Liver (tissue), 9 donors: ENCODE data around the gene RPS6KA4. TPM values are rescaled to one million over a fixed set of nuclear protein-coding genes. Genes with fewer than 3 reads are reported as not detected.

ENCODE experiments used
- DNase-seq: peaks from one replicate; pipeline ENCODE4 v3.0.0-alpha.2; 2017; ENCODE audit warnings: low spot score
- H3K27ac ChIP-seq, 2 donors: one replicate each; pipeline ENCODE4 v1.7.0; 2013; ENCODE audit warnings: inconsistent platforms in 2 of 2, low read length in 2 of 2, control low read depth in 1 of 2, low read depth in 1 of 2, mild to moderate bottlenecking in 1 of 2
- H3K27me3 ChIP-seq, 4 donors: one replicate each; pipeline versions ENCODE4 v1.6.1 to v1.7.0; 2013; ENCODE audit warnings: low read length in 3 of 4, inconsistent platforms in 1 of 4, mild to moderate bottlenecking in 1 of 4, moderate library complexity in 1 of 4; ENCODE audit not compliant: control insufficient read depth in 4 of 4, insufficient read depth in 4 of 4
- H3K36me3 ChIP-seq, 4 donors: one replicate each; pipeline versions ENCODE4 v1.6.1 to v1.7.0; 2013; ENCODE audit warnings: low read length in 3 of 4, mild to moderate bottlenecking in 3 of 4, low read depth in 1 of 4, moderate library complexity in 1 of 4; ENCODE audit not compliant: control insufficient read depth in 4 of 4, insufficient read depth in 3 of 4
- H3K4me1 ChIP-seq, 4 donors: one replicate each; pipeline versions ENCODE4 v1.6.1 to v1.7.0; 2013; ENCODE audit warnings: low read length in 3 of 4, mild to moderate bottlenecking in 3 of 4, moderate library complexity in 1 of 4; ENCODE audit not compliant: control insufficient read depth in 4 of 4, insufficient read depth in 4 of 4
- H3K4me3 ChIP-seq, 3 donors: one replicate each; pipeline versions ENCODE4 v1.6.1 to v1.7.0; 2013; ENCODE audit warnings: low read length in 3 of 3, control low read depth in 1 of 3, low read depth in 1 of 3, mild to moderate bottlenecking in 1 of 3
- H3K9ac ChIP-seq, 2 donors: one replicate each; pipeline ENCODE4 v1.7.0; 2013; ENCODE audit warnings: low read length in 2 of 2, mild to moderate bottlenecking in 2 of 2, moderate library complexity in 2 of 2, control low read depth in 1 of 2, low read depth in 1 of 2
- H3K9me3 ChIP-seq, 4 donors: one replicate each; pipeline versions ENCODE4 v1.6.1 to v1.7.0; 2013; ENCODE audit warnings: low read length in 3 of 4; ENCODE audit not compliant: control insufficient read depth in 4 of 4
- EGR1 ChIP-seq, 2 donors: IDR thresholded peaks; 2 replicates each; pipeline ENCODE4 v1.6.1; 2016 to 2018; ENCODE audit warnings: antibody characterized with exemption in 2 of 2, low read depth in 2 of 2
- FOXA1 ChIP-seq: IDR thresholded peaks from 2 replicates; pipeline ENCODE4 v1.6.1; 2016; ENCODE audit warnings: antibody characterized with exemption
- FOXA2 ChIP-seq: IDR thresholded peaks from 2 replicates; pipeline ENCODE4 v1.6.1; 2016; ENCODE audit warnings: antibody characterized with exemption
- GABPA ChIP-seq, 2 donors: IDR thresholded peaks in 1 of 2; conservative IDR thresholded peaks in 1 of 2; 2 replicates each; pipeline ENCODE4 v1.6.1; 2016; ENCODE audit warnings: antibody characterized with exemption in 2 of 2, mild to moderate bottlenecking in 1 of 2, moderate library complexity in 1 of 2
- HNF4A ChIP-seq, 2 donors: conservative IDR thresholded peaks; 2 replicates each; pipeline ENCODE4 v1.6.1; 2016; ENCODE audit warnings: antibody characterized with exemption in 2 of 2, mild to moderate bottlenecking in 2 of 2
- HNF4G ChIP-seq: IDR thresholded peaks from 2 replicates; pipeline ENCODE4 v1.6.1; 2016; ENCODE audit warnings: antibody characterized with exemption
- JUND ChIP-seq, 2 donors: IDR thresholded peaks; 2 replicates each; pipeline ENCODE4 v1.6.1; 2016; ENCODE audit warnings: antibody characterized with exemption in 2 of 2
- NR2F2 ChIP-seq: IDR thresholded peaks from 2 replicates; pipeline ENCODE4 v1.6.1; 2016; ENCODE audit warnings: antibody characterized with exemption
- RAD21 ChIP-seq, 2 donors: IDR thresholded peaks; 2 replicates each; pipeline ENCODE4 v1.6.1; 2016; ENCODE audit warnings: antibody characterized with exemption in 2 of 2, mild to moderate bottlenecking in 2 of 2
- RXRA ChIP-seq, 2 donors: IDR thresholded peaks; 2 replicates each; pipeline ENCODE4 v1.6.1; 2017 to 2018; ENCODE audit warnings: antibody characterized with exemption in 2 of 2, mild to moderate bottlenecking in 1 of 2
- SP1 ChIP-seq: IDR thresholded peaks from 2 replicates; pipeline ENCODE4 v1.6.1; 2018; ENCODE audit warnings: antibody characterized with exemption, mild to moderate bottlenecking
- TAF1 ChIP-seq: conservative IDR thresholded peaks from 2 replicates; pipeline ENCODE4 v1.6.1; 2016; ENCODE audit warnings: antibody characterized with exemption, mild to moderate bottlenecking
- YY1 ChIP-seq: IDR thresholded peaks from 2 replicates; pipeline ENCODE4 v1.6.1; 2016; ENCODE audit warnings: antibody characterized with exemption, mild to moderate bottlenecking
- WGBS: extraction: QIAGEN DNeasy Blood & Tissue Kit; methylation state at CpG from one replicate; pipeline ENCODE4 v1.1.7; 2013; 5-methylcytosine and 5-hydroxymethylcytosine counted together
- polyA plus RNA-seq, 2 donors: library from polyadenylated mRNA; stranded (reverse) in 1 of 2; unstranded in 1 of 2; fragments of 200-250 nt in 1 of 2; fragments of >200 nt in 1 of 2; fragmentation: Nextera tagmentation in 1 of 2; extraction: Ambion mirVana in 1 of 2; gene quantifications; one replicate each; pipeline versions ENCODE4 v1.2.1 to v1.2.3, GENCODE V29; 2013 to 2015
- total RNA-seq, 2 donors: library from RNA; depleted of rRNA; stranded (reverse); fragments of >200 nt; gene quantifications; one replicate each; pipeline ENCODE4 v1.2.3, GENCODE V29; 2014
- TF ChIP-seq, protein P1 (sequence below): IDR thresholded peaks from 2 replicates; pipeline ENCODE4 v1.6.1; 2016; ENCODE audit warnings: antibody characterized with exemption, mild to moderate bottlenecking
- TF ChIP-seq, protein P2 (sequence below): IDR thresholded peaks from 2 replicates; pipeline ENCODE4 v1.6.1; 2016; ENCODE audit warnings: antibody characterized with exemption
- TF ChIP-seq, protein P3 (sequence below): fragments of 150-350 bp; IDR thresholded peaks from 2 replicates; pipeline ENCODE4 v1.5.1; 2017; ENCODE audit warnings: improper control_type of control experiment, low read depth, low read length; ENCODE audit not compliant: missing input control
- TF ChIP-seq, protein P4 (sequence below): IDR thresholded peaks from 2 replicates; pipeline ENCODE4 v1.6.1; 2016; ENCODE audit warnings: antibody characterized with exemption
- TF ChIP-seq, protein P5 (sequence below): IDR thresholded peaks from 2 replicates; pipeline ENCODE4 v1.6.1; 2016; ENCODE audit warnings: antibody characterized with exemption
- donor health status: healthy.
- donor health status: healthy.
- donor health status: healthy.
- donor health status: healthy.
- donor health status: healthy.

The RPS6KA4 gene
- total and polyA plus RNA-seq, 4 donors: 2.0 to 13.5 (median 10.0) TPM

DNA sequence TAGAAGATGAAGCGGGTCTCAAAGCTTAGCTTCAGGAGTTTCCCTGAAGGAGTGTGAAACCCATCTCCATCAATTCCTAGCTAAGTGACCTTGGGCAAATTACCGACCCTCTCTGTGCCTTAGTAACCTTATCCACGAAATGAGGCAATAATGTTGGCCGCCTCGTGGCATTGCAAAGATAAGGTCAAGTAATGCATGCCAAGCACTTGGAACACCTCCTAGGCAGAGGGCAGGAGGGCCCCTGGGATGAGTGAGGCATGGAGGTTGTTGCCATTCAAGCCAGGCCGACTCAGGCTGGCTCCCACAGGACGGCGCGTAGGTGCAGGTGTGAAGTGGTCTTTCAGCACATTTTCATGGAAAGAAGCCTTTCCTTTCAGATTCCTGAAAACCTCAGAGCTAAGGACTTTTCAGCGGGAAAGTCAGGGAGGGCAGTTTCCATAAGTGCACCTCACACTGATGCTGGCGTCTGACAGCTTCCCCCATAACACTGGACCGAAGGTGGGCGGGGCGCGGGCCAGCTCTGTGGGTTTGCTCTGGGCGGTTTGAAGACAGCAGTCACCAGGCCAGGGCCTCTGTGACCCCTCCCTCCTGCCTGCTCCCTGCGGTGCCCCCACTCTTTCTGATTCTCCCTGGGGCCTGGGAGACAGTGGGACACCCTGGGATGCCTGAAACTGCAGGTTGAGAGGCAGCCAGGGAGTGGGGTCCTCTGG is 25.2 kb downstream of the RPS6KA4 start:
- Histone ChIP-seq H3K4me1 (no peaks in the 10 kb centered on the region), H3K36me3 (no peaks in the 10 kb centered on the region), H3K27ac (no peak overlapping the region), H3K27me3 (no peaks in the 10 kb centered on the region), H3K9ac (no peak overlapping the region), H3K9me3 (no peaks in the 10 kb centered on the region), H3K4me3 (no peak overlapping the region)
- WGBS: 63% methylated on average over 17 of the region's 17 CpGs
- no peak for DNase-seq
- TF ChIP-seq FOXA2 (no peak), TAF1 (no peak), HNF4A (conservative IDR thresholded peaks at IDR 0.05) (no peak), RAD21 (IDR thresholded peaks at IDR 0.05) (no peak), SP1 (no peak)

DNA sequence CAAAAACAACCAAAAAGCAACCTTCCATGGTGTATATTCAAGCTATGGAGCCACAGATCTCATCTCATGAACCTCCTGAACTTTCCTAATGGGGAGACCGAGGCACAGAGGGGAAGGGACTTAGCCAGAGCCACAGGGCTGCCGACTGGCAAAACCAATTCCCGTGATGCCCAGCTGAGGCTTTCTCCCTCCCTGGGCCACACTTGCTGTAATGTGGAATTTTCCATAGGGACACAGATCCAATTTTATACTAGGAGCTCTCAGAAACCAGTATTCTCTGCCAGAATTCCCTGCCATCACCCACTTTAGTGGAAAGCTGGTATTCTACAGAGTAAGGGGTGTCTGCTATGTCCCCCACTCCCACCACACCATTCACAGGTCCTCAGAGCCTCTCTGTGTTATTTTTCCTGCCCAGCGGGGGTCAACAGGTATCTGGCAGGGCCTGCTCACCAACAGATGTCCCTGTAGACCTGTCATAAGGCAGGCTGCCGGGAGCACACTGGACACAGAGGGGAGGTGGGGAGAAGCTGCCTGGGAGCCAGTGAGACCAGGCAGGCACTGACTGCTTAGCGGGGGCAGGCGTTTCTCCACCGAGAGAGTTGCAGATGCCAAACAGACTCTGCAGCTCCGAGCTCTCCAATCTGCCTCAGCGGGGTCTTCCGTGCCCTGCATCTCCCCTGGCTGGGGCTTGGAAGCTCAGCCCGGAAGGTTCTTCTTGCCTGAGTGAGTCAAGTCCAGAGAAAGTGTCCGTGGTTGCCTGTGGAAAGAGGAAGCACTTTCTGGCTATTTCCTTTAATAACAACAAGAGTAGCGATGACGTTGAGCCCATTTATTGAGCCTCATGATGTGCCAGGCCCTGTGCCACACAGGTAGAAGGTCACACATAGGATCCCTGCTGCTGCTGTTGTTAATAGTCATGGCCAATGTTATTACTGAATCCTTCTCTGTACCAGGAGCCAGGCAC is 26.3 kb downstream of the RPS6KA4 start:
- no peak overlapping the region for H3K9ac ChIP-seq
- no peaks in the 10 kb centered on the region for H3K27me3 ChIP-seq
- 73% methylated on average over 15 of the region's 15 CpGs for WGBS
- no peaks in the 10 kb centered on the region for H3K36me3 ChIP-seq
- H3K27ac ChIP-seq: no peak overlapping the region
- TF ChIP-seq, protein P1, sequence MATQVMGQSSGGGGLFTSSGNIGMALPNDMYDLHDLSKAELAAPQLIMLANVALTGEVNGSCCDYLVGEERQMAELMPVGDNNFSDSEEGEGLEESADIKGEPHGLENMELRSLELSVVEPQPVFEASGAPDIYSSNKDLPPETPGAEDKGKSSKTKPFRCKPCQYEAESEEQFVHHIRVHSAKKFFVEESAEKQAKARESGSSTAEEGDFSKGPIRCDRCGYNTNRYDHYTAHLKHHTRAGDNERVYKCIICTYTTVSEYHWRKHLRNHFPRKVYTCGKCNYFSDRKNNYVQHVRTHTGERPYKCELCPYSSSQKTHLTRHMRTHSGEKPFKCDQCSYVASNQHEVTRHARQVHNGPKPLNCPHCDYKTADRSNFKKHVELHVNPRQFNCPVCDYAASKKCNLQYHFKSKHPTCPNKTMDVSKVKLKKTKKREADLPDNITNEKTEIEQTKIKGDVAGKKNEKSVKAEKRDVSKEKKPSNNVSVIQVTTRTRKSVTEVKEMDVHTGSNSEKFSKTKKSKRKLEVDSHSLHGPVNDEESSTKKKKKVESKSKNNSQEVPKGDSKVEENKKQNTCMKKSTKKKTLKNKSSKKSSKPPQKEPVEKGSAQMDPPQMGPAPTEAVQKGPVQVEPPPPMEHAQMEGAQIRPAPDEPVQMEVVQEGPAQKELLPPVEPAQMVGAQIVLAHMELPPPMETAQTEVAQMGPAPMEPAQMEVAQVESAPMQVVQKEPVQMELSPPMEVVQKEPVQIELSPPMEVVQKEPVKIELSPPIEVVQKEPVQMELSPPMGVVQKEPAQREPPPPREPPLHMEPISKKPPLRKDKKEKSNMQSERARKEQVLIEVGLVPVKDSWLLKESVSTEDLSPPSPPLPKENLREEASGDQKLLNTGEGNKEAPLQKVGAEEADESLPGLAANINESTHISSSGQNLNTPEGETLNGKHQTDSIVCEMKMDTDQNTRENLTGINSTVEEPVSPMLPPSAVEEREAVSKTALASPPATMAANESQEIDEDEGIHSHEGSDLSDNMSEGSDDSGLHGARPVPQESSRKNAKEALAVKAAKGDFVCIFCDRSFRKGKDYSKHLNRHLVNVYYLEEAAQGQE: no peak
- TF ChIP-seq GABPA (IDR thresholded peaks at IDR 0.05 in 1 of 2, conservative IDR thresholded peaks at IDR 0.05 in 1 of 2) (no peak), HNF4A (conservative IDR thresholded peaks at IDR 0.05) (no peak), YY1 (no peak), NR2F2 (no peak), FOXA1 (no peak), SP1 (no peak), RXRA (IDR thresholded peaks at IDR 0.05) (no peak), HNF4G (no peak), JUND (IDR thresholded peaks at IDR 0.05) (no peak), FOXA2 (no peak), EGR1 (IDR thresholded peaks at IDR 0.05; ENCODE audit: low read depth in 2 of 2) (no peak), RAD21 (IDR thresholded peaks at IDR 0.05) (no peak), TAF1 (no peak)
- TF ChIP-seq, protein P2, sequence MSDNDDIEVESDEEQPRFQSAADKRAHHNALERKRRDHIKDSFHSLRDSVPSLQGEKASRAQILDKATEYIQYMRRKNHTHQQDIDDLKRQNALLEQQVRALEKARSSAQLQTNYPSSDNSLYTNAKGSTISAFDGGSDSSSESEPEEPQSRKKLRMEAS: no peak
- TF ChIP-seq, protein P3, sequence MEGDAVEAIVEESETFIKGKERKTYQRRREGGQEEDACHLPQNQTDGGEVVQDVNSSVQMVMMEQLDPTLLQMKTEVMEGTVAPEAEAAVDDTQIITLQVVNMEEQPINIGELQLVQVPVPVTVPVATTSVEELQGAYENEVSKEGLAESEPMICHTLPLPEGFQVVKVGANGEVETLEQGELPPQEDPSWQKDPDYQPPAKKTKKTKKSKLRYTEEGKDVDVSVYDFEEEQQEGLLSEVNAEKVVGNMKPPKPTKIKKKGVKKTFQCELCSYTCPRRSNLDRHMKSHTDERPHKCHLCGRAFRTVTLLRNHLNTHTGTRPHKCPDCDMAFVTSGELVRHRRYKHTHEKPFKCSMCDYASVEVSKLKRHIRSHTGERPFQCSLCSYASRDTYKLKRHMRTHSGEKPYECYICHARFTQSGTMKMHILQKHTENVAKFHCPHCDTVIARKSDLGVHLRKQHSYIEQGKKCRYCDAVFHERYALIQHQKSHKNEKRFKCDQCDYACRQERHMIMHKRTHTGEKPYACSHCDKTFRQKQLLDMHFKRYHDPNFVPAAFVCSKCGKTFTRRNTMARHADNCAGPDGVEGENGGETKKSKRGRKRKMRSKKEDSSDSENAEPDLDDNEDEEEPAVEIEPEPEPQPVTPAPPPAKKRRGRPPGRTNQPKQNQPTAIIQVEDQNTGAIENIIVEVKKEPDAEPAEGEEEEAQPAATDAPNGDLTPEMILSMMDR: no peak
- TF ChIP-seq, protein P4, sequence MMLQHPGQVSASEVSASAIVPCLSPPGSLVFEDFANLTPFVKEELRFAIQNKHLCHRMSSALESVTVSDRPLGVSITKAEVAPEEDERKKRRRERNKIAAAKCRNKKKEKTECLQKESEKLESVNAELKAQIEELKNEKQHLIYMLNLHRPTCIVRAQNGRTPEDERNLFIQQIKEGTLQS: no peak
- TF ChIP-seq, protein P5, sequence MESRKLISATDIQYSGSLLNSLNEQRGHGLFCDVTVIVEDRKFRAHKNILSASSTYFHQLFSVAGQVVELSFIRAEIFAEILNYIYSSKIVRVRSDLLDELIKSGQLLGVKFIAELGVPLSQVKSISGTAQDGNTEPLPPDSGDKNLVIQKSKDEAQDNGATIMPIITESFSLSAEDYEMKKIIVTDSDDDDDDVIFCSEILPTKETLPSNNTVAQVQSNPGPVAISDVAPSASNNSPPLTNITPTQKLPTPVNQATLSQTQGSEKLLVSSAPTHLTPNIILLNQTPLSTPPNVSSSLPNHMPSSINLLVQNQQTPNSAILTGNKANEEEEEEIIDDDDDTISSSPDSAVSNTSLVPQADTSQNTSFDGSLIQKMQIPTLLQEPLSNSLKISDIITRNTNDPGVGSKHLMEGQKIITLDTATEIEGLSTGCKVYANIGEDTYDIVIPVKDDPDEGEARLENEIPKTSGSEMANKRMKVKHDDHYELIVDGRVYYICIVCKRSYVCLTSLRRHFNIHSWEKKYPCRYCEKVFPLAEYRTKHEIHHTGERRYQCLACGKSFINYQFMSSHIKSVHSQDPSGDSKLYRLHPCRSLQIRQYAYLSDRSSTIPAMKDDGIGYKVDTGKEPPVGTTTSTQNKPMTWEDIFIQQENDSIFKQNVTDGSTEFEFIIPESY: no peak
- no peak for DNase-seq
- H3K9me3 ChIP-seq: no peaks in the 10 kb centered on the region
- no peaks in the 10 kb centered on the region for H3K4me1 ChIP-seq
- H3K4me3 ChIP-seq: no peak overlapping the region
